Measurements from ENCODE around the gene FAT1. TPM values are rescaled to one million over a fixed set of nuclear protein-coding genes. Genes with fewer than 3 reads are reported as not detected.

Gene FAT1
- total and polyA plus RNA-seq, 2 donors (not counting 3 experiments of a cell fraction or from before 2014, with no cell fraction given), result 9.2 to 9.8 TPM

DNA sequence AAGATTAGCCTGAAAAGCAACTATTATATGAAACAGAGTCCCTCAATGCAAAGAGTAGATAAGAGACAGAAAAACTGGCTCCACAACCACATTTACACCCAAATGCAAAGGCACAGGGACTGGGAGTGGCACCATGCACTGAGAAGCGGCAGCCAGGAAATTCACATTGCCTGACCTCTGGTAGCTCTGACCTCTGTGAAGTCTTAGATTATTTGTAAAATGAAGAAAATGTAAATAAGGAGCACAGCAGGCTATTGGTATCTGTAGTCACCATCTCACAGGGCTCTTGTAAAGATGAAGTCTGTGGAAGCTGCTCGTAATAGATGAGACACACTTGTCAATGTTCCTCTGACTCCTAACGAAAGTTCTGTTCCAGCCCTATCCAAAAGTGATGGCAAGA, 69.7 kb downstream of the FAT1 start:
- H3K9ac ChIP-seq (replicated peaks; ENCODE audit: extremely low read depth, insufficient read depth, low read length), result no peak overlapping the region
- peaks cover 4% of the 10 kb centered on the region for H3K4me1 ChIP-seq (ENCODE audit: control insufficient read depth, extremely low read depth, insufficient read depth, low read length)
- H2AFZ ChIP-seq (ENCODE audit: low read depth, low read length), result no peak overlapping the region
- H3K4me3 ChIP-seq (replicated peaks in 1 of 3; ENCODE audit: insufficient read depth in 1 of 3, low read depth in 1 of 3, low read length in 3 of 3), result no peak overlapping the region
- no peaks in the 10 kb centered on the region for H4K20me1 ChIP-seq (replicated peaks; ENCODE audit: control insufficient read depth, extremely low read depth, insufficient read depth, low read length)
- FAIRE-seq (no peak), DNase-seq (ENCODE audit: low read depth, low spot score) (no peak)
- H3K9me1 ChIP-seq (replicated peaks; ENCODE audit: control insufficient read depth, extremely low read depth, insufficient read depth, low read length), result no peaks in the 10 kb centered on the region
- no peak for TF ChIP-seq FOS (IDR thresholded peaks at IDR 0.05; ENCODE audit: borderline replicate concordance, insufficient read depth, low read length)
- TF ChIP-seq MYC (IDR thresholded peaks at IDR 0.05; ENCODE audit: low read depth, low read length), result no peak
- TF ChIP-seq GATA2 (IDR thresholded peaks at IDR 0.05; ENCODE audit: insufficient read depth, insufficient read length, low read depth, low read length), result no peak
- TF ChIP-seq, protein P1, sequence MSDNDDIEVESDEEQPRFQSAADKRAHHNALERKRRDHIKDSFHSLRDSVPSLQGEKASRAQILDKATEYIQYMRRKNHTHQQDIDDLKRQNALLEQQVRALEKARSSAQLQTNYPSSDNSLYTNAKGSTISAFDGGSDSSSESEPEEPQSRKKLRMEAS (IDR thresholded peaks at IDR 0.05; ENCODE audit: insufficient read depth, insufficient read length), result no peak
- no peak for TF ChIP-seq EZH2 (IDR thresholded peaks at IDR 0.05; ENCODE audit: borderline replicate concordance, low read depth, low read length, severe bottlenecking)
- no peak for TF ChIP-seq POLR2A (IDR thresholded peaks at IDR 0.05; ENCODE audit: low read depth, low read length)
- TF ChIP-seq POLR2AphosphoS5 (IDR thresholded peaks at IDR 0.05; ENCODE audit: insufficient read depth, low read depth, low read length), result no peak
- TF ChIP-seq, protein P2, sequence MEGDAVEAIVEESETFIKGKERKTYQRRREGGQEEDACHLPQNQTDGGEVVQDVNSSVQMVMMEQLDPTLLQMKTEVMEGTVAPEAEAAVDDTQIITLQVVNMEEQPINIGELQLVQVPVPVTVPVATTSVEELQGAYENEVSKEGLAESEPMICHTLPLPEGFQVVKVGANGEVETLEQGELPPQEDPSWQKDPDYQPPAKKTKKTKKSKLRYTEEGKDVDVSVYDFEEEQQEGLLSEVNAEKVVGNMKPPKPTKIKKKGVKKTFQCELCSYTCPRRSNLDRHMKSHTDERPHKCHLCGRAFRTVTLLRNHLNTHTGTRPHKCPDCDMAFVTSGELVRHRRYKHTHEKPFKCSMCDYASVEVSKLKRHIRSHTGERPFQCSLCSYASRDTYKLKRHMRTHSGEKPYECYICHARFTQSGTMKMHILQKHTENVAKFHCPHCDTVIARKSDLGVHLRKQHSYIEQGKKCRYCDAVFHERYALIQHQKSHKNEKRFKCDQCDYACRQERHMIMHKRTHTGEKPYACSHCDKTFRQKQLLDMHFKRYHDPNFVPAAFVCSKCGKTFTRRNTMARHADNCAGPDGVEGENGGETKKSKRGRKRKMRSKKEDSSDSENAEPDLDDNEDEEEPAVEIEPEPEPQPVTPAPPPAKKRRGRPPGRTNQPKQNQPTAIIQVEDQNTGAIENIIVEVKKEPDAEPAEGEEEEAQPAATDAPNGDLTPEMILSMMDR (IDR thresholded peaks at IDR 0.05; ENCODE audit: extremely low read depth in 1 of 2, insufficient read depth in 1 of 2, low read depth in 1 of 2, low read length in 2 of 2), result no peak
- TF ChIP-seq JUN (IDR thresholded peaks at IDR 0.05; ENCODE audit: borderline replicate concordance, insufficient read depth, insufficient read length, low read depth), result no peak
- ChIA-PET POLR2A (no interaction called here), CTCF (no interaction called here)
- intact Hi-C loops (cut with micrococcal nuclease), result no loop called here
- BruUV-seq (replicated peaks), result no TSS peak
- H3K36me3 ChIP-seq (ENCODE audit: control insufficient read depth in 2 of 2, extremely low read depth in 1 of 2, insufficient read depth in 2 of 2, low read length in 2 of 2), result no peaks in the 10 kb centered on the region
- H3K79me2 ChIP-seq (ENCODE audit: control insufficient read depth, insufficient read depth, low read length), result no peaks in the 10 kb centered on the region
- H3K27ac ChIP-seq (ENCODE audit: insufficient read depth, low read depth, low read length), result no peak overlapping the region
- H3K4me2 ChIP-seq (ENCODE audit: insufficient read depth, low read length), result no peak overlapping the region
- dilution Hi-C loops (cut with MboI; ENCODE audit: extremely low pct_ligation_motif_present, low sequenced_read_pairs), result no loop called here
- H3K27me3 ChIP-seq (ENCODE audit: control insufficient read depth in 2 of 2, insufficient read depth in 2 of 2, low read length in 2 of 2), result peaks cover 2% of the 10 kb centered on the region in 2 experiments
- no peaks in the 10 kb centered on the region for H3K9me3 ChIP-seq (replicated peaks; ENCODE audit: control insufficient read depth, insufficient read depth, low read length)
